SK-N-SH (cell line): Measurements from ENCODE around the gene EXOSC2.

Experiments used
- NRF1 ChIP-seq: IDR thresholded peaks from 2 replicates; pipeline ENCODE4 v1.6.1; 2012; ENCODE audit warnings: low read depth, mild to moderate bottlenecking, low read length
- POLR2AphosphoS5 ChIP-seq: IDR thresholded peaks from 2 replicates; pipeline ENCODE4 v1.6.1; 2012; ENCODE audit warnings: low read depth, low read length
- REST ChIP-seq: IDR thresholded peaks from 2 replicates; pipeline ENCODE4 v1.6.1; 2012; ENCODE audit warnings: mild to moderate bottlenecking, low read depth, low read length, moderate library complexity

GRCh38 chr9:130665431-130666392, 27.9 kb upstream of the EXOSC2 start:
- no peak for TF ChIP-seq POLR2AphosphoS5
- no peak for TF ChIP-seq NRF1
- TF ChIP-seq REST: no peak
